HG03520 (cell line): Measurements from ENCODE around the gene BCLAF1.

ENCODE experiments used
- ATAC-seq: cut with Tn5 transposase; IDR thresholded peaks from one replicate; pipeline ENCODE4 v1.9.1; 2021; ENCODE audit warnings: mild to moderate bottlenecking, moderate library complexity; ENCODE audit not compliant: unreplicated experiment

BCLAF1 gene

DNA sequence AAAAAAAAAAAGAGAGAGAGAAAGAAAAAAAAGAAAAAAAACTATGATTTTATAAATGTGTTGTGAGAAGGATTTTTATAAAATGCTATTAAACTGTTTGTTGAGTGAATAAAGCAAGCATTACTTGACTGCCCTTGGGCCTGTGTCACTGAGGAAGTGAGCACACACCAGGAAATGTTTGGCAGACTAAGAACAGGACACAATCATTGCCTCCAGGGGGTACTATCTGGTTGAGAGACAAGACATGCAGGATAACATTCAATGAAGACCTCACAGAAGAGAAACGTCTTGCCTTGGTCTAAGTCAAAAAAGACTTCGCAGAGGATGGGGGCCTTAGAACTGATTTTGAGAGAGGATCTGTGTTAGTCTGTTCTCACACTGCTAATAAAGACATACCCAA is 80.2 kb downstream of the BCLAF1 start:
- ATAC-seq: no peak

DNA sequence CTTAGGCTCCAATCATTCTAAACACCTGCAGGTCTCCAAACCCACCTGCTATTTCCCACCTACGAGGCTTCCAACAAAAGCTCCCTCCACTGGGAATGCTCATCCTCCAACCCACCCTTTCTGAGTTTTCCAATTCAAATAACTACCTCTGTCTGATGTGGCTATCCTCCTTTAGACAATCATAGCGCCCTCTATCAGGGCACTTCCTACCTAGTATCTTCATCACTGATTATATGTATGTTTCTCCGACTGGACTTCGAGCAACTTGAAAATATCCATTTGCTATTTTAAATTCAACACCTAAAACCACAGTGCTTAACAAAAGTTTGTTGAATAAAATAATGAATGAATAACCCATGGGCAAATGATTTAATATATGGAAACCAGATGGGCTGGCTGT is 80.9 kb downstream of the BCLAF1 start:
- ATAC-seq: no peak
